ENCODE results near the gene ST3GAL2. TPM values are rescaled to one million over a fixed set of nuclear protein-coding genes. Genes with fewer than 3 reads are reported as not detected.

The ST3GAL2 gene
- total and polyA plus RNA-seq, 2 donors (not counting 1 experiment from before 2014, with no cell fraction given), result 13.5 to 17.8 TPM

GRCh38 chr16:70429888-70430666 is 8.8 kb downstream of the ST3GAL2 start:
- no peak overlapping the region for H2AFZ ChIP-seq (ENCODE audit: low read length)
- no peak for DNase-seq (ENCODE audit: low read depth in 2 of 2)
- no peak overlapping the region for H3K27ac ChIP-seq (ENCODE audit: insufficient read depth, low read length)
- peaks cover 1% of the 10 kb centered on the region for H4K20me1 ChIP-seq (ENCODE audit: control insufficient read depth, extremely low read depth, insufficient read depth, low read length)
- H3K4me3 ChIP-seq (replicated peaks in 1 of 4; ENCODE audit: control extremely low read depth in 1 of 4, insufficient read depth in 1 of 4, low read depth in 3 of 4, low read length in 4 of 4), result no peak overlapping the region
- peaks cover 25% of the 10 kb centered on the region for H3K79me2 ChIP-seq (ENCODE audit: control insufficient read depth, insufficient read depth, low read length)
- H3K4me2 ChIP-seq (ENCODE audit: extremely low read depth, insufficient read depth, low read length), result no peak overlapping the region
- no peaks in the 10 kb centered on the region for H3K27me3 ChIP-seq (ENCODE audit: control insufficient read depth, insufficient read depth, low read length)
- no peak overlapping the region for H3K9ac ChIP-seq (ENCODE audit: insufficient read depth, low read length)
- H3K4me1 ChIP-seq (ENCODE audit: control insufficient read depth, extremely low read depth, insufficient read depth, low read length), result peaks cover 34% of the 10 kb centered on the region
- H3K9me3 ChIP-seq (ENCODE audit: control insufficient read depth, insufficient read depth, low read depth, low read length), result no peaks in the 10 kb centered on the region
- H3K36me3 ChIP-seq (ENCODE audit: control insufficient read depth, insufficient read depth, low read length), result peaks cover 4% of the 10 kb centered on the region
- no peak for TF ChIP-seq EZH2 (IDR thresholded peaks at IDR 0.05; ENCODE audit: low read length, missing control alignments)
- TF ChIP-seq CTCF (conservative IDR thresholded peaks at IDR 0.05 in 1 of 2, IDR thresholded peaks at IDR 0.05 in 1 of 2; ENCODE audit: low read depth in 1 of 2, low read length in 2 of 2), result no peak

GRCh38 chr16:70428178-70428998 is 10.5 kb downstream of the ST3GAL2 start:
- Histone ChIP-seq H3K9ac (ENCODE audit: insufficient read depth, low read length) (peak overlapping the region; percentile 32), H3K4me1 (ENCODE audit: control insufficient read depth, extremely low read depth, insufficient read depth, low read length) (peaks cover 23% of the 10 kb centered on the region), H2AFZ (ENCODE audit: low read length) (peak overlapping the region; percentile 4), H3K27me3 (ENCODE audit: control insufficient read depth, insufficient read depth, low read length) (no peaks in the 10 kb centered on the region), H3K79me2 (ENCODE audit: control insufficient read depth, insufficient read depth, low read length) (peaks cover 17% of the 10 kb centered on the region), H3K27ac (ENCODE audit: insufficient read depth, low read length) (peak overlapping the region; percentile 81), H4K20me1 (ENCODE audit: control insufficient read depth, extremely low read depth, insufficient read depth, low read length) (peaks cover 1% of the 10 kb centered on the region), H3K4me2 (ENCODE audit: extremely low read depth, insufficient read depth, low read length) (peak overlapping the region; percentile 68), H3K9me3 (ENCODE audit: control insufficient read depth, insufficient read depth, low read depth, low read length) (no peaks in the 10 kb centered on the region), H3K4me3 (replicated peaks in 1 of 4; ENCODE audit: control extremely low read depth in 1 of 4, insufficient read depth in 1 of 4, low read depth in 3 of 4, low read length in 4 of 4) (peak overlapping the region in 1 of 4 experiments; percentile 17), H3K36me3 (ENCODE audit: control insufficient read depth, insufficient read depth, low read length) (no peaks in the 10 kb centered on the region)
- TF ChIP-seq EZH2 (IDR thresholded peaks at IDR 0.05; ENCODE audit: low read length, missing control alignments) (no peak), CTCF (conservative IDR thresholded peaks at IDR 0.05 in 1 of 2, IDR thresholded peaks at IDR 0.05 in 1 of 2; ENCODE audit: low read depth in 1 of 2, low read length in 2 of 2) (no peak)
- peak; percentile 93 to 96 for DNase-seq (ENCODE audit: low read depth in 2 of 2)

GRCh38 chr16:70427786-70428177 is 11.1 kb downstream of the ST3GAL2 start:
- H3K9ac ChIP-seq (ENCODE audit: insufficient read depth, low read length), result no peak overlapping the region
- peaks cover 1% of the 10 kb centered on the region for H4K20me1 ChIP-seq (ENCODE audit: control insufficient read depth, extremely low read depth, insufficient read depth, low read length)

More at GRCh38 chr16:70427786-70428177, 11.1 kb downstream of the ST3GAL2 start:
- H3K27me3 ChIP-seq (ENCODE audit: control insufficient read depth, insufficient read depth, low read length), result no peaks in the 10 kb centered on the region
- no peak overlapping the region for H3K4me3 ChIP-seq (replicated peaks in 1 of 4; ENCODE audit: control extremely low read depth in 1 of 4, insufficient read depth in 1 of 4, low read depth in 3 of 4, low read length in 4 of 4)
- no peaks in the 10 kb centered on the region for H3K9me3 ChIP-seq (ENCODE audit: control insufficient read depth, insufficient read depth, low read depth, low read length)
- no peak for TF ChIP-seq EZH2 (IDR thresholded peaks at IDR 0.05; ENCODE audit: low read length, missing control alignments)
- TF ChIP-seq CTCF (conservative IDR thresholded peaks at IDR 0.05 in 1 of 2, IDR thresholded peaks at IDR 0.05 in 1 of 2; ENCODE audit: low read depth in 1 of 2, low read length in 2 of 2), result no peak
- peaks cover 17% of the 10 kb centered on the region for H3K79me2 ChIP-seq (ENCODE audit: control insufficient read depth, insufficient read depth, low read length)
- peak overlapping the region; percentile 68 for H3K4me2 ChIP-seq (ENCODE audit: extremely low read depth, insufficient read depth, low read length)
- H3K27ac ChIP-seq (ENCODE audit: insufficient read depth, low read length), result no peak overlapping the region
- H3K4me1 ChIP-seq (ENCODE audit: control insufficient read depth, extremely low read depth, insufficient read depth, low read length), result peaks cover 20% of the 10 kb centered on the region
- no peak for DNase-seq (ENCODE audit: low read depth in 2 of 2)
- H3K36me3 ChIP-seq (ENCODE audit: control insufficient read depth, insufficient read depth, low read length), result no peaks in the 10 kb centered on the region
- no peak overlapping the region for H2AFZ ChIP-seq (ENCODE audit: low read length)

Data from fibroblast of lung (primary cell).